SH-SY5Y (cell line): ENCODE measurements around the gene DNASE2B.

Experiments used
- GATA2 ChIP-seq: IDR thresholded peaks from 2 replicates; pipeline ENCODE4 v1.6.1; 2011; ENCODE audit warnings: mild to moderate bottlenecking, low read depth, low read length
- GATA3 ChIP-seq: IDR thresholded peaks from 2 replicates; pipeline ENCODE4 v1.6.1; 2011; ENCODE audit warnings: low read depth, mild to moderate bottlenecking, low read length, moderate library complexity

The DNASE2B gene

DNA sequence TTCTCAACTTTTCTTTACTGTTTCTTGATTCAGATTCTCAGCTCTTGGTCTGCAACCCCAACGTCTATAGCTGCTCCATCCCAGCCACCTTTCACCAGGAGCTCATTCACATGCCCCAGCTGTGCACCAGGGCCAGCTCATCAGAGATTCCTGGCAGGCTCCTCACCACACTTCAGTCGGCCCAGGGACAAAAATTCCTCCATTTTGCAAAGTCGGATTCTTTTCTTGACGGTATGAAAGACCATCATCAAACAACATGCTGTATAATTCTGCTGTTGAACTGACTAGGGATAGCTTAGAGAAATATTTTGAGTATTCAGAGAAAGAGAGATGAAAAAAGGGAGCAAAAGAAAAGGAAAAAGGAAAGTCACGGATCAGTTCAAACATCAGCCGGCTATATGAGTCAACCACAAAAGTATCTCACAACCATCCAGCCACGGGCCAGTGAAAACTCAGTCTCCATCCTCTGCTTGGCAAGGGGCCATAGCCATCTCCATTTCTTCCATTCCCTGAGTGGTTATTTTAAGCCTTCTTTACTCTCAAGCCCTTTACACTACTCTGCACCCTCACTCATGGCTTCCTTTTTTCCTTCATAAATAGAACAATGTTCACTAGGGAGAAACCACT is 14.1 kb downstream of the DNASE2B start:
- TF ChIP-seq GATA3 (no peak), GATA2 (no peak)

DNA sequence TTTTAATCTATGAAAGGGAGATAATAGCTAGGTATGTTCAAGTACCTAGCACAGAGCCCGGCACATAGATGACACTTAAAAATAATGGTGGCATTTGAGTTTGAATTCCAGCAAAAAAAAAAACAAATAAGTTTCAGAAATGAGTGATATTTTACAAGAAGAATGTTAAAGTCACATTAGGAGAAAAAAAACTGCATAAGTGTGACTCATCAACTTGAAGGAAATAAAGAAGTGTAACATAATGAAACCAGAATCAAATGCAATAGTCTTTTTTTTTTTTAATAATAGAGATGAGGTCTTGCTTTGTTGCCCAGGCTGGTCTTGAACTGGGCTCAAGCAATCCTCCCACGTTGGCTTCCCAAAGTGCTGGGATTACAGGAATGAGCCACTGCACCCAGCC is 17.1 kb downstream of the DNASE2B start:
- TF ChIP-seq GATA3 (no peak), GATA2 (no peak)

DNA sequence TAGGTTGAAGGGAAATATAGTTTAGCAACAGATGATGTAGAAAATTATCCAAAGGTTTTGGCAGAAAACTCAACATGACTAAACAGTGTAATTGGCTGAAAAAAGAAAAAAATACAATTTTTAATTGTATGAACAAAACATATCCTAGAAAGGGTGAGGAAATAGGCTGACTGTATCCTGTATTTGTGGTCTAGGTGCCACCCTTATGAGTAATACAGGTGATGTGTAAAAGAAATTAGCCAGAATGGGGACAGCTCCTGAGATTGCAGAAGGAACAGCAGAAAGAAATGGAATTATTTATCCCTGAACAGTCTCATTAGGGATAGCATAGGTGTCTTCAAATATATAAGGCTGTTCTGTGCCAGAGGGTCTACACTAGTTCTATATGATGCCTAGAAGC is 24.6 kb downstream of the DNASE2B start:
- TF ChIP-seq GATA2 (no peak), GATA3 (no peak)

DNA sequence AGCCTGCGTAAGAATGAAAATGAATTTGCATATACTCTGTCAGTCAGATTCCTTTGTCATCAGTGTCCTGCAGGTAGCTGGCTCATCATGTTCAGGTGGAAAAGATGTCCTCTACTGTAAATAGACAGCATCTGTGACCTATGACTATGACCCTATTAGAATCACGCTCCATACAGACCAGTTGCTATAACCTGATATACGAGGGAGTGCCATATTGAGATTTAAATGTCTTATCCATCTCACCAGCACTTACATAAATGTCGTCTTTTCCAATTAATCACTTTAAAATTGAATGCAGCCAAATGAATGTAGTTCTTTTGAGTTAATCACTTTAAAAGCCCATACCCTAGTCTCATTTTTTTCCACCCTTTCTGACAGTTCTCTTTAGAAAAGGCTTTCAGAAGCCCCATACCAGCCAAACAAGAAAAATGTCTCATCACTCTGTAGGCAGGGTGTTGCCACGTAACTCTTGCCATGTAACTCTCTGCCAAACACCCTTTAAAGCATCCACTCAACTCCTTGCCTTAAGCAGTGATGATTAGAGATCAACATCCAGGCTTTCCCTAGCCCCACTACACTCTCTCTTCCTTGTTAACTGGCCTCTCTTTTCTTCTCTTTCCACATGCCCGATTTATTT is 26.3 kb downstream of the DNASE2B start:
- no peak for TF ChIP-seq GATA3
- no peak for TF ChIP-seq GATA2

DNA sequence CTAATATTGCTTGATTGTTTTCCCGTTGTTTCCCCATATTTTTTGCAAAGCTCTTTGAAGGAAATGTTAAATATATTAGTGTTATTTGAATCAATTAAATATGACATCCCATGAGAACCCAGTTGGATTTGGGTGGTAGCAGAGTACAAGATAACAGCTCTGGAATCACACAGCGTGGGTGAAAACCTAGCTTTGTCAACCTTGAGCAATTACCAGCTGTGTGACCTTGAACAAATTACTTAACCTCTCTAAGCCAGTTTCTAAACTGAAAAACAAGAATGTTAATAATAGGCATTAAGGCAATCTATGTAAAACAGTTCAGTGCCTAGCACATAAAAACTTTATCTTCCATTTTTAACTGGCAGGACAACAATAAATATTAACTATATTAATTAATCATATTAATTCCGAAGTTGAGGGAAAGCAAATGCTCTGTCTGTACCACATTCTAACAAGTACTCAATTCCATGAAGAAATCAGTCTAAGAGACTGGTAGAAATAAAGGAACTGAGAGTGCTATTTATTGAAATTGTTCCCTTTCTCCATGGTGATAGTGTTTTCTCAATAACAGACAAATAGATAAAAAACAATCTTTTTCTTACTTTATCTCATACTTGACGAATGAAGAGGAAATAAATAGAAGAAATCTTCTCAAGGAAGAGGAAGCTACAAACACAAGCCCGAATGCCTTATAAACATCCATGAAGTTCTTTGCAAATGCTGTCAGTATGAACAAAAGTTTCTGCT is 27.0 kb downstream of the DNASE2B start:
- no peak for TF ChIP-seq GATA2

DNA sequence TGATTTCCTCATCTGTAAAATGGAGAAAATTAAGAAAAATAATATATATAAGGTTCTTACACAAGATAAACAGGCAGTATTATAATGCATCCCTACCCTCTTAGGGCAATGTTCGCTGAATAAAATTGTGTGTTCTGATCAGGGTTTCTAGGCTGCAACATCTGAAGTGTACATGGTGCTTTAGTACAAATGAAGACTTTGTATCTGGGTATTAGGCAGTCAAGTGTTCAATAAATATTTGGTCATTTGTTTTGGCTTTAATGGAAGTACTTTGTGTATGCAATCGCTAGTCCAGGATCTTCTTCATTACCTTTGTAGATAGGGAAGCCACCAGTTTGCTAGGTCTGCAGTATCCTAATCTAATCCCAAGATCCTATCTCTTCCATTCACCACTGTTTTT is 28.1 kb downstream of the DNASE2B start:
- no peak for TF ChIP-seq GATA2
- no peak for TF ChIP-seq GATA3

DNA sequence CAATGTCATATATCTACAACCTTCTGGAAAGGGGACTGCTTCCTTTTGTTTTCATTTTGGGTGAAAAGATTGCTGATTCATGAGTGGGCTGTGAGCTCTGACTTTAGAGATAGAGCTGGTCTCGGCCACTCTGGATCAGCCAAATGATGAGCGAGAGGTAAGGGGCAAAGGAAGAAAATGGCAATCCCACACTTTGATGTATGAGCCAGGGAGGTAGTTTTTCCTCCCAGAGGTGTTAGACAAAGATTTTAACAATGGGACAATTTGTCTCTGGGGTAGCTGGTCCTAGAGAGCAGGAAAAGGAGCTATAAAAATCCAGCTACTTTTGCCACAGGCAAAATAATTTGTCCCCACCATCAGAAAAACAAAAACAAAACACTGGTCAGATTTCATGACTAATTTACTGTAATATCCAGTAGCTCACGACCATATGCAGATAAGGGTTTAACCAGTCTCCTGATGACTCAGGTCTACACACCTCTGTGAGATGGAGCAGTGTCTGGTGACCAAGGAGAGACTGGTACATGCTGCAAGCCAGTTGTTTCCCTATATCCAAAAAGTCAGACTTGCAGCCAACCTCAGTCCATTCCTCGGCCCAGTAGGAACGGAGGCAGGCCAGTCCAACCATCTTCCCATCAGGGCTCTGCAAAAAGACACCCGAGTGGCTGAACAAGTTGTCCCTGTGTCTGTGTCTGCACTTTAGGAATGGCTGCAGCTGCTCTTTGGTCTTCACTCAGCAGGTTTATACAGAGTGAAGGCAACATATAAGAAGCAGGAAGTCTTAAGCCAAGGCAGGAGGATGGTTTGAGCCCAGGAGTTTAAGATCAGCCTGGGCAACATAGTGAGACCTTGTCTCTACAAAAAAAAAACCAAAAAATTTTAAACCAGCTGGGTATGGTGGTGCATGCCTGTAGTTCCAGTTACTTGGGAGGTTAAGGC is 29.2 kb downstream of the DNASE2B start:
- no peak for TF ChIP-seq GATA3
- TF ChIP-seq GATA2 = no peak

DNA sequence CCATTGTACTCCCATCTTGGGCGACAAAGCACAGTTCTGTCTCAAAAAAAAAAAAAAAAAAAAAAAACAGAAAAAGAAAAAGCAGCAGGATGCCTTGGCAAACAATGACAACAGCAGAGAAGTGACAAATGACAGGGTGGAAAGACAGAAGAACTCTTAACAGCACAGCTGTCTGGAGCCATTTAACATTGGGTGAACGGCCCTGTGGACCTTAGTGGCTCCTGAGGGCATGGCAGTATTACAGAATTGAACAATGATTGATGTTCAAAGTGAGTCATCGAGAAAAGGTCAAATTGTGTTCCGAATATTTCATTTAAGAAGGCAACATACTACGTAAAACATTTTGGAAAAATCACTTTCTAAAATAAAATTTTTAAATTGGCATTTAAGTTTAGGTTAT is 30.0 kb downstream of the DNASE2B start:
- no peak for TF ChIP-seq GATA3
- TF ChIP-seq GATA2 = no peak

DNA sequence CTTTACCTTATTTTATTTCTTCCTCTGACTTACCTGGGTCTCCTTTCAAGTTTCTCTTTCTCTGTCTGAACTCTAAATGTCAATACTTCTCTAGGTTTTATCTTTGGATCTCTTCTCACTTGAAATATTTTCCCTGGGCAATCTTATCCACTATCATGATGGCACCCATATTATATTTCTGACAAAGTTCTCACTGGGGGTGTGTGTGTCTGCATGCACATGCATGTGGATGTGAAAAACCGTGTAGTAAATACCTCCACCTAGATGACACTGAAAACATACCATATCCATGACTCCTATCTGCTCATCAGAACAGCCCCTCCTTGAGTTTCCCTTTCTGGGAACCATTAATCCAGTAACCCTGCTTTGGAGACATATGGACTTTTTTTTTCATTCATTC is 30.9 kb downstream of the DNASE2B start:
- TF ChIP-seq GATA2 (no peak), GATA3 (no peak)

DNA sequence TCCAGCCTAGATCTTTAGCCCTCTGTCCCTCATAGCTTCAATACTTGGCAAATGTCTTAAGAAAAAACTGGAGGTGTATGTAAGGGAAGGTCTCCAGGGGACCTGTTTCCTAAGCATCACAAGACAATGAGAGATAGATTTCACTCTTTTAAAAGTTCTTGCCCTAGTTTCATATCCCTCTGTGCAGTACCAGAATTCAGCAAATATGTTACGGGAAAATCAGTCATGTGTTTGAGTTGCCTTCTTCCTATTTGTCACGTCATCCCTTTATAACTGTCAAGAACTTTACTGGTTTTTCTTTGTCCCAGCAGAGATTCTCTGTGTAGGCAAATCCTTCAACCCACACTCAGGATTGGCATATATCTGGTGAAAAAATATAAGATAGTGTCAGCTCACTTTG is 32.3 kb downstream of the DNASE2B start:
- no peak for TF ChIP-seq GATA2

DNA sequence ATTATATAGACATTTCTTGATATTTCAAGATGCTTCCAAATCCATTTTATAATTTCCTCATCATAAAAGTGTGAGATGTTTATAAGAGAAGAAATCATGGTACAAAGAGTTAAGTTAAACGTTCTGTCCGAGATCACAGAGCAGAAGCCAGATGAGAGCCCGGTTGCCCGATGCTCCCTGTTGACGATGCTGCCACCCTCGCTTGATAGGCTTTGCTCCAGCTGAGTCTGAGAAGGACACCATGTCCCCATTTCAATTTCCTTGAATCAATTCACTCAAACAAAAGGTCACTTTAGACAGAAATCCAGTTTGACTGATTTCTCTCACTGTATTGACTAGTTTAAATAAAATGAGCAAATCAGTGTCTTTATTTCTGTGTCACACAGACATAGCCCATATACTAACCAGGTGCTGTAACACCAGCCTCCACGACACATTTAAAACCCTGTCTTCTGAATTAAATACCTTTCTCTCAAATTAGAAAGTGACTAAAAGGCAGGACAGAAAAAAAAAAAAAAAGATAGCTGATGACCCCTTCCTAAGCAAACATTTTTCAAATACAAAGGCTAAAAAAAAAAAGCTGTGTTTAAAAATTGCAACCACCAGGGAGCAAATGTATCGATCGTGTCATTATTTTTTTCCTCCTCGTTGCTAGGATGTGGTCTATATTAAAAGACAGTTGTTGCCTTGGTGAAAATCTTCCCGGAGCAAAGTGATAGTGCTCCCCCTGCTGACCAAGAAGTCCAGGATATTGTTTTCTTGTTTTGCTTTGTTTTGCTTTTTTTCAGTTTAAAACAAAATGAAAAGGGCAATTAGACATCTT is 35.2 kb downstream of the DNASE2B start:
- TF ChIP-seq GATA2 (no peak), GATA3 (no peak)

DNA sequence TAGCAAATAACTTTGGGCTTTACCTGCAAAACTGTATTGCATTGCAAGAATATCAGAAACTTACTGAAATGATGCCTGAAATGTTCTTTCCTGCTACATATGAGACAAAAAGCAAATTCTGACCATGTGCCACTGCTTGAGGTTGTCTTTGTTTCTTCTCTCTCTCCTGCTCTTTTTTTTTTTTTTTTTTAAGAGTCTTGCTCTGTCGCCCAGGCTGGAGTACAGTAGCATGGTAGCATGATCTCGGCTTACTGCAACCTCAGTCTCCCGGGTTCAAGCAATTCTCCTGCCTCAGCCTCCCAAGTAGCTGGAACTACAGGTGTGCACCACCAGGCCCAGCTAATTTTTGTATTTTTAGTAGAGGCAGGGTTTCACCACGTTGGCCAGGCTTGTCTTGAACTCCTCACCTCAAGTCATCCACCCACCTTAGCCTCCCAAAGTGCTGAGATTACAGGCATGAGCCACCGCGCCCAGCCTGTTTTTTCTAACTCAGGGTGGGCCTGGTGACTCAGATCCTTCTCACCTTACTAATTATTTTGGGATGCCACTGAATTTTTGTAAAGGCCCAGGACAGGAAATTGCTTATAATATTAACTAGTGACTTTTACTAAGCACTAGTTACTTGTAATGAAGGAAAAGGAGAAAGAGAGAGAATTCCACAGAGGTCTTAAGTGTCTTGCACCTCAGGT is 35.9 kb downstream of the DNASE2B start:
- TF ChIP-seq GATA3 (no peak), GATA2 (no peak)
